H9 (cell line): ENCODE results near the gene CCR4. TPM values are rescaled to one million over a fixed set of nuclear protein-coding genes. Genes with fewer than 3 reads are reported as not detected.

Experiments
- DNase-seq: peaks from one replicate; pipeline ENCODE4 v3.0.0-alpha.2; 2017
- H2AFZ ChIP-seq: one replicate; pipeline ENCODE4 v1.6.1; 2013; ENCODE audit warnings: mild to moderate bottlenecking, low read length, control low read depth, moderate library complexity
- H2AK5ac ChIP-seq: 2 replicates; pipeline ENCODE4 v1.6.1; 2013; ENCODE audit warnings: low read length, control low read depth, mixed read lengths; ENCODE audit not compliant: insufficient read length
- H2BK120ac ChIP-seq: one replicate; pipeline ENCODE4 v1.6.1; 2013; ENCODE audit warnings: low read depth, mild to moderate bottlenecking, low read length, control low read depth, inconsistent platforms; ENCODE audit not compliant: poor library complexity, severe bottlenecking
- H2BK12ac ChIP-seq: 2 replicates; pipeline ENCODE4 v1.6.1; 2013; ENCODE audit warnings: low read length, control low read depth, mixed read lengths, low read depth; ENCODE audit not compliant: insufficient read length
- H2BK15ac ChIP-seq: 2 replicates; pipeline ENCODE4 v1.6.1; 2013; ENCODE audit warnings: low read depth, low read length, control low read depth
- H2BK20ac ChIP-seq: one replicate; pipeline ENCODE4 v1.6.1; 2013; ENCODE audit warnings: low read depth, mild to moderate bottlenecking, low read length, control low read depth, inconsistent platforms; ENCODE audit not compliant: poor library complexity, severe bottlenecking
- H2BK5ac ChIP-seq: 2 replicates; pipeline ENCODE4 v1.6.1; 2013; ENCODE audit warnings: low read length, control low read depth, mixed read lengths; ENCODE audit not compliant: insufficient read length
- H3K14ac ChIP-seq: 2 replicates; pipeline ENCODE4 v1.6.1; 2013; ENCODE audit warnings: low read length, control low read depth; ENCODE audit not compliant: insufficient read depth
- H3K18ac ChIP-seq: 2 replicates; pipeline ENCODE4 v1.6.1; 2013; ENCODE audit warnings: low read depth, mild to moderate bottlenecking, mixed read lengths, low read length, control low read depth; ENCODE audit not compliant: insufficient read length
- H3K23ac ChIP-seq: 2 replicates; pipeline ENCODE4 v1.6.1; 2013; ENCODE audit warnings: low read length, control low read depth, mixed read lengths, low read depth; ENCODE audit not compliant: insufficient read length
- H3K23me2 ChIP-seq: 2 replicates; pipeline ENCODE4 v1.6.1; 2013; ENCODE audit warnings: low read depth, mild to moderate bottlenecking, mixed read lengths, low read length, control low read depth; ENCODE audit not compliant: insufficient read length, poor library complexity, severe bottlenecking
- H3K27ac ChIP-seq: 2 replicates; pipeline ENCODE4 v1.5.1; 2013; ENCODE audit warnings: low read length, control low read depth, mixed read lengths, low read depth; ENCODE audit not compliant: insufficient read length
- H3K27me3 ChIP-seq: 2 replicates; pipeline ENCODE4 v1.6.1; 2013; ENCODE audit warnings: low read length, control low read depth, inconsistent platforms; ENCODE audit not compliant: insufficient read depth
- H3K4ac ChIP-seq: 2 replicates; pipeline ENCODE4 v1.6.1; 2013; ENCODE audit warnings: low read depth, mild to moderate bottlenecking, control low read depth, inconsistent platforms, low read length, moderate library complexity
- H3K4me1 ChIP-seq: 2 replicates; pipeline ENCODE4 v1.6.1; 2013; ENCODE audit warnings: low read length, control low read depth, inconsistent platforms; ENCODE audit not compliant: insufficient read depth
- H3K4me2 ChIP-seq: 2 replicates; pipeline ENCODE4 v1.6.1; 2013; ENCODE audit warnings: low read length, control low read depth, mixed read lengths; ENCODE audit not compliant: insufficient read length, insufficient read depth
- H3K56ac ChIP-seq: 2 replicates; pipeline ENCODE4 v1.6.1; 2013; ENCODE audit warnings: low read depth, mild to moderate bottlenecking, mixed read lengths, low read length, control low read depth; ENCODE audit not compliant: insufficient read length
- H3K79me1 ChIP-seq: 2 replicates; pipeline ENCODE4 v1.6.1; 2013; ENCODE audit warnings: low read depth, mild to moderate bottlenecking, moderate library complexity, low read length, control low read depth, inconsistent platforms; ENCODE audit not compliant: insufficient read depth, poor library complexity, severe bottlenecking
- H3K79me2 ChIP-seq: 2 replicates; pipeline ENCODE4 v1.6.1; 2013; ENCODE audit warnings: low read length, control low read depth, inconsistent platforms; ENCODE audit not compliant: insufficient read depth
- H3K9ac ChIP-seq: 2 replicates; pipeline ENCODE4 v1.6.1; 2013; ENCODE audit warnings: low read length, control low read depth, mixed read lengths; ENCODE audit not compliant: insufficient read length; ENCODE audit errors: extremely low read depth
- H3K9me3 ChIP-seq: one replicate; pipeline ENCODE4 v1.6.1; 2013; ENCODE audit warnings: low read depth, low read length, inconsistent platforms; ENCODE audit not compliant: control insufficient read depth
- H3T11ph ChIP-seq: one replicate; pipeline ENCODE4 v1.6.1; 2013; ENCODE audit warnings: mild to moderate bottlenecking, low read length, control low read depth, inconsistent platforms
- H4K20me1 ChIP-seq: one replicate; pipeline ENCODE4 v1.6.1; 2013; ENCODE audit not compliant: control insufficient read depth, insufficient read length, insufficient read depth
- H4K5ac ChIP-seq: 2 replicates; pipeline ENCODE4 v1.6.1; 2013; ENCODE audit warnings: low read depth, mild to moderate bottlenecking, mixed read lengths, low read length, control low read depth; ENCODE audit not compliant: insufficient read length
- H4K8ac ChIP-seq: replicated peaks from 2 replicates; pipeline ENCODE4 v1.6.1; 2013; ENCODE audit warnings: low read length, control low read depth, mixed read lengths, low read depth; ENCODE audit not compliant: insufficient read length
- H4K91ac ChIP-seq: 2 replicates; pipeline ENCODE4 v1.6.1; 2013; ENCODE audit warnings: low read depth, mild to moderate bottlenecking, moderate library complexity, mixed read lengths, low read length, control low read depth; ENCODE audit not compliant: insufficient read length
- H3K27ac Mint-ChIP-seq, 3 experiments: 2 replicates in 2 of 3; 3 replicates in 1 of 3; pipeline ENCODE4 v1.8.0; 2020 to 2021; ENCODE audit warnings: mixed read lengths in 3 of 3, mild to moderate bottlenecking in 1 of 3, moderate library complexity in 1 of 3
- H3K27me3 Mint-ChIP-seq: 2 replicates; pipeline ENCODE4 v1.8.0; 2021; ENCODE audit warnings: low read depth, mild to moderate bottlenecking, moderate library complexity, mixed read lengths
- H3K36me3 Mint-ChIP-seq, 3 experiments: 2 replicates in 2 of 3; 3 replicates in 1 of 3; pipeline ENCODE4 v1.8.0; 2020 to 2021; ENCODE audit warnings: low read depth in 3 of 3, mixed read lengths in 3 of 3; ENCODE audit not compliant: insufficient read depth in 1 of 3
- H3K4me1 Mint-ChIP-seq, 2 experiments: 2 replicates each; pipeline ENCODE4 v1.8.0; 2020; ENCODE audit warnings: mixed read lengths in 2 of 2
- H3K4me3 Mint-ChIP-seq, 2 experiments: 2 replicates in 1 of 2; 3 replicates in 1 of 2; pipeline ENCODE4 v1.8.0; 2020 to 2021; ENCODE audit warnings: mild to moderate bottlenecking in 2 of 2, mixed read lengths in 2 of 2, moderate library complexity in 1 of 2
- H3K9me3 Mint-ChIP-seq, 2 experiments: 2 replicates in 1 of 2; 3 replicates in 1 of 2; pipeline ENCODE4 v1.8.0; 2020; ENCODE audit warnings: mild to moderate bottlenecking in 2 of 2, mixed read lengths in 2 of 2, moderate library complexity in 1 of 2
- CTCF ChIP-seq: fragments of 200-600 bp; sonication (generic); conservative IDR thresholded peaks from 3 replicates; pipeline ENCODE4 v1.8.0; 2021; ENCODE audit warnings: antibody characterized with exemption, mild to moderate bottlenecking
- WGBS: extraction: QIAGEN DNeasy Blood & Tissue Kit; methylation state at CpG from one replicate; pipeline ENCODE4 v1.1.7; 2013; ENCODE audit warnings: missing lambda C conversion rate, low lambda C conversion rate, mixed read lengths; ENCODE audit not compliant: insufficient read length; ENCODE audit errors: extremely low coverage; 5-methylcytosine and 5-hydroxymethylcytosine counted together
- total RNA-seq: library from RNA; stranded (reverse); gene quantifications from 2 replicates; pipeline ENCODE4 v1.2.1, GENCODE V29; 2021

The CCR4 gene
- total RNA-seq, 1 experiment from 2014 or later, result 0.07 TPM

GRCh38 chr3:32996755-32997091 is 45.3 kb downstream of the CCR4 start:
- H2BK12ac ChIP-seq, result no peak overlapping the region
- no peak overlapping the region for H3K23ac ChIP-seq
- H3K4me1 Mint-ChIP-seq, result peaks cover 15 to 18% of the 10 kb centered on the region in 2 experiments
- H3K27me3 ChIP-seq, result no peaks in the 10 kb centered on the region
- no peak overlapping the region for H3K4me3 Mint-ChIP-seq
- H3K18ac ChIP-seq, result no peak overlapping the region
- H3K9ac ChIP-seq, result no peak overlapping the region
- no peak overlapping the region for H3K27ac ChIP-seq
- H4K91ac ChIP-seq, result no peak overlapping the region
- H3K4me2 ChIP-seq, result no peak overlapping the region
- H3K79me2 ChIP-seq, result no peaks in the 10 kb centered on the region
- H2BK15ac ChIP-seq, result no peak overlapping the region
- TF ChIP-seq CTCF, result no peak
- no peak overlapping the region for H4K8ac ChIP-seq
- no peak overlapping the region for H4K5ac ChIP-seq
- H3K27me3 Mint-ChIP-seq, result no peaks in the 10 kb centered on the region
- H3T11ph ChIP-seq, result no peak overlapping the region
- WGBS, result no CpG with 5 or more reads among the region's 2 CpGs
- no peaks in the 10 kb centered on the region for H4K20me1 ChIP-seq
- H3K4me1 ChIP-seq, result no peaks in the 10 kb centered on the region
- no peaks in the 10 kb centered on the region for H3K79me1 ChIP-seq
- H2BK20ac ChIP-seq, result no peak overlapping the region
- no peak for DNase-seq
- peaks cover 0 to 3% (median 0%) of the 10 kb centered on the region in 3 experiments; a peak in 2 of 7 replicates for H3K36me3 Mint-ChIP-seq
- no peak overlapping the region for H3K56ac ChIP-seq
- peak overlapping the region in 1 of 3 experiments; percentile 52; a peak in 1 of 7 replicates for H3K27ac Mint-ChIP-seq
- no peak overlapping the region for H2AK5ac ChIP-seq
- no peak overlapping the region for H3K14ac ChIP-seq
- no peaks in the 10 kb centered on the region for H3K9me3 ChIP-seq
- H3K23me2 ChIP-seq, result no peaks in the 10 kb centered on the region
- H2BK5ac ChIP-seq, result no peak overlapping the region
- no peaks in the 10 kb centered on the region for H3K9me3 Mint-ChIP-seq
- no peak overlapping the region for H2BK120ac ChIP-seq
- no peak overlapping the region for H2AFZ ChIP-seq
- H3K4ac ChIP-seq, result no peak overlapping the region
